Erythroblast (primary cell): ENCODE measurements around the gene THSD4.

Experiments
- DNase-seq, 2 experiments: peaks; one replicate each; lab custom pipeline; 2025; lab: John Stamatoyannopoulos, UW
- GATA1 ChIP-seq: IDR thresholded peaks from 2 replicates; pipeline ENCODE4 v1.6.1; 2011; ENCODE audit warnings: low read depth, mild to moderate bottlenecking, control low read depth, low read length, moderate library complexity
- POLR2A ChIP-seq: IDR thresholded peaks from 2 replicates; pipeline ENCODE4 v1.6.1; 2011; ENCODE audit warnings: mild to moderate bottlenecking, low read length

Gene THSD4

DNA sequence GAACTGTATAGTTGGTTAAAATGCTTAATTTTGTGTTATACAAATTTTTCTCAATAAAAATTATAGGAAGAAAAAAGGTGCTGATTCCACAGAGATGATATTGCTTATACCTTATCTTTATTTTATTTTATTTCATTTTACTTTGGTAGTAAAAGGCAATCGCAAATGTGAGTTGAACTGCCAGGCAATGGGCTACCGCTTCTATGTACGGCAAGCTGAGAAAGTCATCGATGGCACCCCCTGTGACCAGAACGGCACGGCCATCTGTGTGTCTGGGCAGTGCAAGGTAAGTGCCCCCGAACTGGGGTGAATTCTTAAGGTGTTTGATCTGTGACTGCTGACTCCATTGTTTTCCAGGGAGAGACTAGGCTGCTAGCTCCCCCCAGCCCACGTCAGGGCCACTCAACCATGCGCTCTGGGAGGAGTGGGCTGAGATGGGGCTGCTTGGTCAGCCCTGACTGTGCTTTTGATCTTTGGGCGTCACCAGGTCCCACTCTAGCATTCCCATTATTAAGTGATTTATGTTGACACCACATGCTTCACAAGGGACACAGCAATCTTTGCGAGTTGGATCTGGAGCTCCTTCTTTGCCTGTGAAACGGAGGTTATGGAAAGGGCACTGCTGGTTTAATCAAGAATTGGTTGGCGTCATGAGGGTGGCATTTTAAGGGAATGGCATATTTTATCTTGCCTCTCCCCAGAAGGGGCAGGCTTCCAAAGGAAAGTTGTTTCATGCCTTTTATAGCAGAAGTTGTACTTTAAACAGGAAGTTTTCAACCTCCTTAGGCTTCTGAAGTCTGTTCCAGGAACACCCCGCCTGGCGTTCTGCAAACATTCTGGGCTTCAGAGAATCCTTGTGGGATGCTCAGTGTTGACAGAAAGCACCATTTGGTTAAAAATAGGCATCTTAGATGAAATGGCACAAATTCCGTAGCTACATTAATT lies 296.5 kb downstream of the THSD4 start:
- TF ChIP-seq GATA1 = no peak
- TF ChIP-seq POLR2A = no peak
- DNase-seq = no peak

DNA sequence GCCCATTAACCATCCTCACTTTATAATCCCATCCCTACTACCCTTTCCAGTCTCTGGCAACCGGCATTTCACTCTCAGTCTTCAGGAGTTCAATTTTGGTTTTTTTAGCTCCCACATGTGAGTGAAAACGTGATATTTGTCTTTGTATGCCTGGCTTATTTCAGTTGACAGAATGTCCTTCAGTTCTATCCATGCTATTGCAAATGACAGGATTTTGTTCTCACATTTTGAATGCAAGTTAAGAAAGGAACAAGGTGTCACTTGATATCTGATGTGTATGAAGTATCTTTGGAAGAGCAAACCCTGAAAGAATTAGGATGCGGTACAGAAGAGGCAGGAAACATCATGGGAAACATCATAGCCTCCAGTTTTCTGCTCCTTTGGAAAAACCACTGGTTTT lies 298.1 kb downstream of the THSD4 start:
- TF ChIP-seq POLR2A (no peak), GATA1 (no peak)
- DNase-seq = no peak

DNA sequence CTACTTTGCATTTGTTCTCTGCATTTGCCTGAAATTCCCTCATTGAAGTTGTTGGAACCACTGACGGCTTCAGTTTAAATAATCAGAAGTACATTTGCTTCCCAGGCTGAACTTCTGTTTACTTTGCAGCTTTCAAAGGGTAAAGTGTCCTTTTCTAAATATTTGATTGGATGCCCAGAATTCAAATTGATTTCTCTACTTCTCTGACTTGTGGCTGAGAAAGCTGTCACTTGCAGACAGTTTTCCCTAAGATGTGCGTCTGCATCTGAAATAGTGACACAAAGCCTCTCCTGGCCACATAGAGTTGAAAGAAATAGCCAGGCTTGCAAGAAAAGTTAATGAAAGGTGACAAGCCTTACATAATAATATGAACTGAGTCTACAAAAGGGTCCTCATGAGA lies 299.6 kb downstream of the THSD4 start:
- TF ChIP-seq POLR2A (no peak), GATA1 (no peak)
- no peak for DNase-seq

DNA sequence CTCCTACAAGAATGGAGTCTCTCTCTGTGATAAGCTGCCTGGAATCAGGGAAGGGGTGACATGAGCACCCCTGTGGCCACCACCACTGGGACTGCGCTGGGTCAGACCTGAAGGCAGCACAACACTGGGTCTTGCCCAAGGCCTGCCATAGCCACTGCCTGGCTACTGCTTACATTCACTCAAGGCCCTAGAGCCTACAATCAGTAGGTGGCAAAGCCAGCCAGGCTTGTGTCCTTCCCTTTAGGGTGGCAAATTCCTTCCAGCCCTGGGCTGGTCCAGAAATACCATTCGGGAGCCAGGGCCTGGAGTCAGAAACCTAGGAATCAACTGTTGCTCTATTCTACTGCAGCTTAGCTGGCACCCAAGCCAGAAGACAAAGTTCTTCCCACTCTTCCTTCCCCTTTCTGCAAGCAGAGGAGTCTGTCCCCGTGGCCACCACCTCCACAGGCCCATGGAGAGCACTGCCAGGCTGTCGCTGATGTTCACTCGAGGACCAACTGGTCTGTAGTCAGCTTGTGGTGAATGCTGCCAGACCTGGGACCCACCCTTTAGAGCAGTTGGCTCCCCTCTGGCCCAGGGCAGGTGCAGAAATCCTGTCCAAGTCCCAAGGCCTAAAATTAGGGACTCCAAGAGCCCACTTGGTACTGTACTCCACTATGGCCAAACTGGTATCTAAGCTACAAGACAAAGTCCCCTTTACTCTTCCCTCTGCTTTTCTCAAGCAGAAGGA lies 307.4 kb downstream of the THSD4 start:
- DNase-seq = no peak
- TF ChIP-seq POLR2A (no peak), GATA1 (no peak)

DNA sequence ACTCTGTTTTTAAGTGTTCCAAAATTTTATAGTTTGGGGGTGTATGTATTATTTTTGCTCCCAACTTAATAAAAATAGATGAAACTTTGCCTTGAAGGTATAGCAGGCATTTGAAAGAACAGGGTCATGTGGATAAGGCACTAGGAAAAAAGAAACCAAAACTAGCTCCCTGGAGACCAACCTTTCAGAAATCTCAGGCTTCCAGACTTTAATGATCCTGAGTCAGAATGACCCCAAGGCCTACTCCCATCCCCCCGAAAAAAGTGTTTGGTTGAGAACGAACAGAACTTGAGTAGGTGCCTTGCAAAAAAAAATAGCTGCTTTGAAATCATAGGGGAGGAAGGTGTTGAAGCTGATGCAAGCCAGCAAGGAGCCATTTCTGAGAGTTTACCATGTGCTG lies 309.5 kb downstream of the THSD4 start:
- no peak for TF ChIP-seq POLR2A
- no peak for TF ChIP-seq GATA1
- DNase-seq = no peak

DNA sequence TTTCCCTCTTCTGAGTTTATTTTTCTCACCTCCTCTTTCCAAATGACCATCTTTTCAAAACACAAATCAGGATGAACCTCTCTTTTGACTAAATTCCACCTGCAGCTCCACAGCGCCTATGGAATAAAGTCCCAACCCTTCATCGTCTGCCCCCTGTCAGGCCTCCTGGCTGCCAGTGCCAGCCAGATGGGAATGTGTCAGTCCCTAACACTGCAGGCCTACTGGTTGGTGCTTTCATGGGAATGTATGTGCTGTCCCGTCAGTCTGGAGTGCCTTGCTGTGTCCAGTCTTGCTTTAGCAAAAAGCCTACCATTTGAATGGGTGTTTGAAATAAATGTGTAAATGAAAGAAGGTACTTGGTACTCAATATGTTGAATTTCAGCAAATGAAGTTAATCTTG lies 310.1 kb downstream of the THSD4 start:
- TF ChIP-seq POLR2A (no peak), GATA1 (no peak)
- DNase-seq = no peak

DNA sequence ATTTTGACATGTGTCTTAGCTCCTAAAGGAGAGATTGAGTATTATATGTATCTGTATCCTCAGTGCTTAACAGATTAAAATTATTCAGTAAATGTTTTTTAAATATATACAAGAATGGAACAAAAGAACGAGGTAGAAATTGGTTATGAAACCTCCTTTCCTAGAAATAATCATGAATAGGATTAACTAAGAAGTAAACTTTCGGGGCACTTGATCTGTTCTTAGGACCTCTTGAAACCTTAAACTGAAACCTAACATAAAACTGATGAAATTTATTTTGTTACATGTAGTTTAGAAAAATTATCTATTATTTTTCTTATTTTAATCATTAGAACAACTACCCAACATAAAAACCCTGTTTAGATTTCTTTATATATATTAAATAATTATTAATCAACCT lies 311.5 kb downstream of the THSD4 start:
- DNase-seq = no peak
- no peak for TF ChIP-seq GATA1
- no peak for TF ChIP-seq POLR2A

DNA sequence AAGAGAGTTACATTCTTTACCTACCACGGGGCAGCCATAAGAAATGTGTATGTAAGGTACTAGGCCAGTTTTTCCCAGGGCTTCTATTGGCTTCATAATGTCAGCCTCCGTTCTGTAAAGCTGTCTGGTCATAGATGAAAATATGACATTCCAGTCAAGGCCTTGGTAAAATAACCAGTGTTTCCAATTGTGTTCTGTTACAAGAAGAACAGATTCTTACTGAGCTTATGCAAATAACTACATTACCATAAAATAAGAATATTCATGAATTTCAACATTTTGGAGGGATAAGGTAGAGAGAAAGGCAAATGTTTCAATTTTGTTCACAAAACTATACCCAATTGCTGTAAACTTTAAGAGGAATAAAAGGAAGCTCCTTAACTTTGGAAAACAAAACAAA lies 315.5 kb downstream of the THSD4 start:
- TF ChIP-seq GATA1 = no peak
- no peak for TF ChIP-seq POLR2A
- DNase-seq = no peak

DNA sequence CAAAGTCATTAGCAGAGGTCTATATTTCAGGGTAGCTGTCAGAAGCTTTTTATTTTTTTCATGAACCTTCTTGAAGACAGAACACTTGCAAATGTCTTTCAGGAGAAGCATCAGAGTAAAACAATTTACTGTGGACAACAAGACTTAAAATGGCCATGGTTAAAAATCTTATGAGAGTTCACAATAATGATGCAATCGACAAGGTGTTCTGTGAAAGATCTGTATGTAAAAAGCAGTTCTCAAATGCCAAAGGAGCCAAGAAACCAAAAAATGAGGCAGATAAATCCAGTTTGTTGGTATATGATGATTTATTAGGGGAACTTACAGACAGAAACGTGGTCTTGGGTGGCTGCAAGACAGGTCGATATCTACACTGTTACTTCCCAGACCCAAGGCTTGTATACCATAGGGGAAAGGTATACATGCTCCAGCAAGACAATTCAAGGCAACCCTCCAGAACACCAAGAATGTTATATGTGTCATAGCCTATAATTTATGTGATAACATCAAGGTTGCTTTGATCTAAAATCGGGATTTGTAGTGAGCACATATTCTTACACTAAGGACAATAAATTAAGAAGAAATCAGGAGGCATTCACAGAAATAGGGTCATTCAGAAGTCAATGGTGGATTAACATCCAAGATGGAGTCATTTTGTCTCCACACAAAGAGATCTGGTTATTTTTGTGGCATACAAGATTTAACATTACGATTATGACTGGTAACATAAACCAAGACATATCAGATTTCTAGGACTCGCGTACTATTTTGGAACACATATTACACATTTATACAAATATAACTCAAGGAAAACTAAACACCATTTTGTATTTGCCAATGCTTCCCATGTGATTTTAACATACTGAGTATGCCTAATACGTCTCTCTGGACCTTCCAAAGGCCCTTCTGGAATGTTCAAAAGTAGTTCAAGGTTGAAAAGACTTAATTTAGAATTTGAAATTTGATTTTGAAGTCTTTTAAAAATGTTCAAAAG lies 316.4 kb downstream of the THSD4 start:
- no peak for DNase-seq

DNA sequence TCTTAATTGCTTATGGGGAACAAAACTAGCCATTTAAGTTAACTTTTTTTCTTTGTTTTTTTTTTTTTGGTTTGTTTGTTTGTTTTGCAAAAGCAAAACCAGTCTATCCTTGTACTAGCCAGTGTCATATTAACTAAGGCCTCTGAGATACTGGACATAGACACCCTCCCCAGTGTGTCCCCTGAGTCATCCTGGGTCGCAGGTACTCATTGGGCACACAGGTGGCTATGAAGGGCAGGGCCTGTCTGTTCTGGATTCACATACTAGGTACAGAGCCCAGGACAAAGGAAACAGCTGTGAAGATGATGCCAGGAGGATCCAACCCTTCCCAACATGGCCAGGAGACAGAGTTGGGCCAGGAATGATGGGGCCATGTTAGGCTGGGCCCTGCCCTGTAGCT lies 318.1 kb downstream of the THSD4 start:
- no peak for DNase-seq
- TF ChIP-seq GATA1 (no peak), POLR2A (no peak)

More for the DNA sequence above, 316.4 kb downstream of the THSD4 start:
- TF ChIP-seq POLR2A (no peak), GATA1 (no peak)

DNA sequence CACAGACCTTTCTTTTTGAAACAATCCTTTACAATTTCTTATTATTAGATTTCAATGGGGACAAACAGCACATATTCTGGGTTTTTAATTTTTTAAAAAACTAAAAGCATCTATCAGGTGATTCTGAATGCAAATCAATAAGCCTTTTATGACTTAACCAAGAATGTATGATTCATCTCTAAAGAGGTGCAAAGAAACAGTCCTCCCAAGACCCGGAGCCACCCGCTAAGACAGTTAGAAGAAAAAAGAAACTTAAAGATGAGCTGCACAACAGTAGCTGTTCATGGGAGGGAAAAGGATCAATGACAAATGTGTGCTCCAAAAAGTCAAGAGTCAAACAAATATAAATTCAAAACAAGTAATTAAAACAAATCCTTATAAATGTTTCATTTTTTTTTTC lies 319.5 kb downstream of the THSD4 start:
- no peak for DNase-seq
- TF ChIP-seq POLR2A (no peak), GATA1 (no peak)

DNA sequence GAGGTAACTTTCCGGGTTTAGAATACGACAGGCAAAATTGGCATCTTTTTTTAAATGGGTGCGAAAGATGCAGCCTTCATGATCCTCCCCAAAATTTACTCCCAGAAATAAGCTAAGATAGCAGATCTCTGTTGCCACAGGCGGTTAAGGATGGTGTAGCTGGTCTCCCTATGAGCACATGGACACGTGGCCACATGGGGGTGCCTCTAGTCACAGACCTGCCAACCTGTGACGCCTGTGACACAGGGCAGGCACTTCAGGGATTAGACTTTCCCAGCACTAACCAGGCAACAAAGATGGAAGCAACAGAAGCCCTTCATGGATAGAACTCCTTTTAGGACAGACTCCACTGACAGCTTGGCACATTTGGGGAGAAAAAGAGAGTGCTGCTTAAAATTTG lies 320.3 kb downstream of the THSD4 start:
- DNase-seq = no peak
- TF ChIP-seq POLR2A (no peak), GATA1 (no peak)

DNA sequence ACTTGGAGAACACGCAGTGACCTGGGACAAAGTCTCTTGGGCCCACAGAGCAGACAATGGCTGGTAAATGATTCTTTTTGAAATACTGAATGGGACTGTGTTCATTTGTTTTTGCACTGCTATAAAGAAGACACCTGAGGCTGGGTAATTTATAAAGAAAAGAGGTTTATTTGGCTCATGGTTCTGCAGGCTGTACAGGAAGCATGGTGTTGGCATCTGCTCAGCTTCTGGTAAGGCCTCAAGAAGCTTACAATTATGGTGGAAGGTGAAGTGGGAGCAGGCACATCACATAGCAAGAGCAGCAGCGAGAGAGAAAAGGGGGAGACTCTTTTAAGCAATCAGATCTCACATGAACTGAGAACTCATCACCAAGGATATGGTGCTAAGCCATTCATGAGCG lies 321.6 kb downstream of the THSD4 start:
- TF ChIP-seq POLR2A (no peak), GATA1 (no peak)
- DNase-seq = no peak
